ENCODE data around the gene SLC41A3.

DNA sequence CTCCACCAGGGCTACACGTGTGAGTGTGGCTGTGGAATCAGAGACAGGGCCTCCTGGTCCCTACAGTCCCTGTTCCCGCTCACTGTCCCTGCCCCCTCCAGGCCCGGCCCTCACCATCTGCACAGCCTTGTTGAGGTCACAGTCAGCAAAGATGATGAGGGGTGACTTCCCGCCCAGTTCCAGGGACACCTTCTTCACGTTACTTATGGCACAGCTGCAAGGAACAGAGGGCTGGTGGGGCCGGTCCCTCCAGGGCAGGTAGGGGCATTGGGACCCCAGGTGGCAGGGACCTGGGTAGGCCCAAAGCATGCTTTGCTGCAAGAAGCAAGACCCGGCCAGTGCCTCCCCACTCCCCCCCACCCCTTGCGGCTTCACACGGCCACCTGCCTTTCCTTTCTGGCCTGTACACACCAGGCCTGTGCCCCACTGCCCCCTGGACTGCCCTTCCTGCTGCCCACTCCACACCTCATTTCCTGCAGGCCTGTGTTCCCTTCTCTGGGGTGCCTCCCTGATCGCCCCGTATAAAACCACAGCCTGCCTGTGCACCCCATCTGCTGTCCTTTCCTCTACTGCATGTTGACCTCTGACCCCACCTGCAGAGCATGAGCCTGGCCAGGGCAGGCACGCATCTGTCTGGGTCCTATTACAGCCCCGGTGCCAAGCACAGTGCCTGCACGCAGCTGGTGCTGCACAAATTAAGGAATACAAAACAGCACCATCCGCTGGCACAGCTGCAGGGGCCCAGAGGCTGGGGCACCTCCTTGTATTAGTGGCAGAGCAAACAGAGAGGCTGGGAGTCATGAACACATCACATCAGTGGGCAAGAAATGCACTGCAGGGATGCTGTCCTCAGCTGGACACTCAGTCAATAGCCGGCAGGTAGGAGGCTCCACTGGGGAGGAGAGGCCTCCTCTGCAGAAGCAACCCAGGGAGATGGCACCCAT lies 30.8 kb upstream of the SLC41A3 start:
- TF ChIP-seq, protein P1, sequence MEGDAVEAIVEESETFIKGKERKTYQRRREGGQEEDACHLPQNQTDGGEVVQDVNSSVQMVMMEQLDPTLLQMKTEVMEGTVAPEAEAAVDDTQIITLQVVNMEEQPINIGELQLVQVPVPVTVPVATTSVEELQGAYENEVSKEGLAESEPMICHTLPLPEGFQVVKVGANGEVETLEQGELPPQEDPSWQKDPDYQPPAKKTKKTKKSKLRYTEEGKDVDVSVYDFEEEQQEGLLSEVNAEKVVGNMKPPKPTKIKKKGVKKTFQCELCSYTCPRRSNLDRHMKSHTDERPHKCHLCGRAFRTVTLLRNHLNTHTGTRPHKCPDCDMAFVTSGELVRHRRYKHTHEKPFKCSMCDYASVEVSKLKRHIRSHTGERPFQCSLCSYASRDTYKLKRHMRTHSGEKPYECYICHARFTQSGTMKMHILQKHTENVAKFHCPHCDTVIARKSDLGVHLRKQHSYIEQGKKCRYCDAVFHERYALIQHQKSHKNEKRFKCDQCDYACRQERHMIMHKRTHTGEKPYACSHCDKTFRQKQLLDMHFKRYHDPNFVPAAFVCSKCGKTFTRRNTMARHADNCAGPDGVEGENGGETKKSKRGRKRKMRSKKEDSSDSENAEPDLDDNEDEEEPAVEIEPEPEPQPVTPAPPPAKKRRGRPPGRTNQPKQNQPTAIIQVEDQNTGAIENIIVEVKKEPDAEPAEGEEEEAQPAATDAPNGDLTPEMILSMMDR (IDR thresholded peaks at IDR 0.05; ENCODE audit: insufficient read depth, low read depth, low read length): no peak
- TF ChIP-seq EZH2 (IDR thresholded peaks at IDR 0.05; ENCODE audit: insufficient read depth, low read length): no peak
